ENCODE results near the gene ACTN4.
A peak's percentile ranks its signal among the peaks of the same experiment; 100 is the strongest.

Gene ACTN4

GRCh38 chr19:38661136-38661535, 13.7 kb downstream of the ACTN4 start:
- no peak for DNase-seq (ENCODE audit: low spot score)

GRCh38 chr19:38661996-38662395, 14.5 kb downstream of the ACTN4 start:
- DNase-seq (ENCODE audit: low spot score): no peak

- no peak for DNase-seq (ENCODE audit: low spot score)
Measured at GRCh38 chr19:38662537-38663155, 15.2 kb downstream of the ACTN4 start.

GRCh38 chr19:38663156-38663651, 15.8 kb downstream of the ACTN4 start:
- DNase-seq (ENCODE audit: low spot score): no peak

- DNase-seq (ENCODE audit: low spot score): peak; percentile 54
Measured at GRCh38 chr19:38663957-38664502, 16.6 kb downstream of the ACTN4 start.

- DNase-seq (ENCODE audit: low spot score): no peak
Measured at GRCh38 chr19:38664503-38665211, 17.2 kb downstream of the ACTN4 start.

- no peak for DNase-seq (ENCODE audit: low spot score)
Measured at GRCh38 chr19:38665219-38665931, 17.9 kb downstream of the ACTN4 start.

GRCh38 chr19:38665950-38666662, 18.7 kb downstream of the ACTN4 start:
- DNase-seq (ENCODE audit: low spot score): peak; percentile 58

- peak; percentile 43 for DNase-seq (ENCODE audit: low spot score)
Measured at GRCh38 chr19:38666663-38667511, 19.4 kb downstream of the ACTN4 start.

GRCh38 chr19:38667661-38668171, 20.3 kb downstream of the ACTN4 start:
- peak; percentile 52 for DNase-seq (ENCODE audit: low spot score)

GRCh38 chr19:38669552-38669951, 22.1 kb downstream of the ACTN4 start:
- DNase-seq (ENCODE audit: low spot score): no peak

GRCh38 chr19:38670921-38671398, 23.5 kb downstream of the ACTN4 start:
- no peak for DNase-seq (ENCODE audit: low spot score)

GRCh38 chr19:38671654-38672053, 24.2 kb downstream of the ACTN4 start:
- no peak for DNase-seq (ENCODE audit: low spot score)

- DNase-seq (ENCODE audit: low spot score): no peak
Measured at GRCh38 chr19:38673030-38673429, 25.6 kb downstream of the ACTN4 start.

GRCh38 chr19:38674388-38675171, 27.1 kb downstream of the ACTN4 start:
- no peak for DNase-seq (ENCODE audit: low spot score)

GRCh38 chr19:38675611-38676010, 28.2 kb downstream of the ACTN4 start:
- no peak for DNase-seq (ENCODE audit: low spot score)

GRCh38 chr19:38676023-38676877, 28.8 kb downstream of the ACTN4 start:
- DNase-seq (ENCODE audit: low spot score): no peak

- no peak for DNase-seq (ENCODE audit: low spot score)
Measured at GRCh38 chr19:38676878-38677646, 29.6 kb downstream of the ACTN4 start.
